ENCODE measurements around the gene TEX12. TPM values are rescaled to one million over a fixed set of nuclear protein-coding genes. Genes with fewer than 3 reads are reported as not detected.

The TEX12 gene
- total RNA-seq, 1 donor from 2014 or later, result 0.65 TPM

GRCh38 chr11:112173152-112173551 is 6.0 kb downstream of the TEX12 start:
- Mint-ChIP-seq H3K9me3 (no peaks in the 10 kb centered on the region), H3K36me3 (no peaks in the 10 kb centered on the region), H3K4me3 (no peak overlapping the region), H3K27ac (no peak overlapping the region), H3K27me3 (ENCODE audit: low read depth) (no peaks in the 10 kb centered on the region), H3K4me1 (peaks cover 35% of the 10 kb centered on the region)
- TF ChIP-seq, protein P1, sequence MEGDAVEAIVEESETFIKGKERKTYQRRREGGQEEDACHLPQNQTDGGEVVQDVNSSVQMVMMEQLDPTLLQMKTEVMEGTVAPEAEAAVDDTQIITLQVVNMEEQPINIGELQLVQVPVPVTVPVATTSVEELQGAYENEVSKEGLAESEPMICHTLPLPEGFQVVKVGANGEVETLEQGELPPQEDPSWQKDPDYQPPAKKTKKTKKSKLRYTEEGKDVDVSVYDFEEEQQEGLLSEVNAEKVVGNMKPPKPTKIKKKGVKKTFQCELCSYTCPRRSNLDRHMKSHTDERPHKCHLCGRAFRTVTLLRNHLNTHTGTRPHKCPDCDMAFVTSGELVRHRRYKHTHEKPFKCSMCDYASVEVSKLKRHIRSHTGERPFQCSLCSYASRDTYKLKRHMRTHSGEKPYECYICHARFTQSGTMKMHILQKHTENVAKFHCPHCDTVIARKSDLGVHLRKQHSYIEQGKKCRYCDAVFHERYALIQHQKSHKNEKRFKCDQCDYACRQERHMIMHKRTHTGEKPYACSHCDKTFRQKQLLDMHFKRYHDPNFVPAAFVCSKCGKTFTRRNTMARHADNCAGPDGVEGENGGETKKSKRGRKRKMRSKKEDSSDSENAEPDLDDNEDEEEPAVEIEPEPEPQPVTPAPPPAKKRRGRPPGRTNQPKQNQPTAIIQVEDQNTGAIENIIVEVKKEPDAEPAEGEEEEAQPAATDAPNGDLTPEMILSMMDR (IDR thresholded peaks at IDR 0.05; ENCODE audit: unreplicated experiment), result no peak
- no peak for DNase-seq (ENCODE audit: low spot score in 2 of 2, unreplicated experiment in 2 of 2)

GRCh38 chr11:112174789-112175598 is 7.8 kb downstream of the TEX12 start, which contains the start of gene BCO2:
Gene BCO2 (plus strand): TSS chr11:112175512. CDS start chr11:112175602, 90 bp downstream.
- H3K4me3 Mint-ChIP-seq, result peak within 1 kb of the TSS; percentile 75
- H3K4me1 Mint-ChIP-seq, result peaks cover 51% of the 10 kb centered on the region
- H3K9me3 Mint-ChIP-seq, result no peaks in the 10 kb centered on the region
- TF ChIP-seq, protein P1 (IDR thresholded peaks at IDR 0.05; ENCODE audit: unreplicated experiment), result peak; percentile 73
- no peaks in the 10 kb centered on the region for H3K27me3 Mint-ChIP-seq (ENCODE audit: low read depth)
- H3K36me3 Mint-ChIP-seq, result peaks cover under 1% of the 10 kb centered on the region
- H3K27ac Mint-ChIP-seq, result peak within 1 kb of the TSS; percentile 98
- DNase-seq (ENCODE audit: low spot score in 2 of 2, unreplicated experiment in 2 of 2), result peak; percentile 70 to 86

GRCh38 chr11:112175599-112175952 is 8.4 kb downstream of the TEX12 start:
- no peak for DNase-seq (ENCODE audit: low spot score in 2 of 2, unreplicated experiment in 2 of 2)
- TF ChIP-seq, protein P1 (IDR thresholded peaks at IDR 0.05; ENCODE audit: unreplicated experiment), result no peak

GRCh38 chr11:112176077-112176476 is 8.9 kb downstream of the TEX12 start:
- Mint-ChIP-seq H3K4me3 (peak overlapping the region; percentile 75), H3K36me3 (peaks cover 8% of the 10 kb centered on the region), H3K4me1 (peaks cover 52% of the 10 kb centered on the region), H3K27me3 (ENCODE audit: low read depth) (no peaks in the 10 kb centered on the region), H3K27ac (peak overlapping the region; percentile 98), H3K9me3 (peaks cover 3% of the 10 kb centered on the region)
- no peak for DNase-seq (ENCODE audit: low spot score in 2 of 2, unreplicated experiment in 2 of 2)
- TF ChIP-seq, protein P1 (IDR thresholded peaks at IDR 0.05; ENCODE audit: unreplicated experiment), result no peak

More at GRCh38 chr11:112175599-112175952, 8.4 kb downstream of the TEX12 start:
- Mint-ChIP-seq H3K4me1 (peaks cover 52% of the 10 kb centered on the region), H3K4me3 (peak overlapping the region; percentile 75), H3K27ac (peak overlapping the region; percentile 98), H3K27me3 (ENCODE audit: low read depth) (no peaks in the 10 kb centered on the region), H3K9me3 (no peaks in the 10 kb centered on the region), H3K36me3 (peaks cover 5% of the 10 kb centered on the region)

- H3K9me3 Mint-ChIP-seq, result peaks cover 7% of the 10 kb centered on the region
Observed at GRCh38 chr11:112177589-112177988, 10.4 kb downstream of the TEX12 start.

More at GRCh38 chr11:112177589-112177988, 10.4 kb downstream of the TEX12 start:
- Mint-ChIP-seq H3K27me3 (ENCODE audit: low read depth) (no peaks in the 10 kb centered on the region), H3K27ac (peak overlapping the region; percentile 85), H3K4me3 (peak overlapping the region; percentile 42), H3K4me1 (peaks cover 52% of the 10 kb centered on the region), H3K36me3 (peaks cover 14% of the 10 kb centered on the region)
- TF ChIP-seq, protein P1 (IDR thresholded peaks at IDR 0.05; ENCODE audit: unreplicated experiment), result no peak
- DNase-seq (ENCODE audit: low spot score in 2 of 2, unreplicated experiment in 2 of 2), result no peak

Measured in mesothelial cell of epicardium (in vitro differentiated cells).